Activated CD4-positive, CD25-positive, alpha-beta regulatory T cell treated with anti-CD3 and anti-CD28 coated beads, Interleukin-2, amount 50 U/mL, for 16 hours (primary cell): ENCODE data around the gene GPC3.
"Not testable (repeated sequence)": the region's sequence is repeated elsewhere in the genome, so short reads cannot be mapped to it uniquely, and the experiment has no call there.

Experiments used
- DNase-seq: peaks from one replicate; pipeline ENCODE4 v3.0.0-alpha.2; 2020; ENCODE audit warnings: low read depth, low spot score

The GPC3 gene

DNA sequence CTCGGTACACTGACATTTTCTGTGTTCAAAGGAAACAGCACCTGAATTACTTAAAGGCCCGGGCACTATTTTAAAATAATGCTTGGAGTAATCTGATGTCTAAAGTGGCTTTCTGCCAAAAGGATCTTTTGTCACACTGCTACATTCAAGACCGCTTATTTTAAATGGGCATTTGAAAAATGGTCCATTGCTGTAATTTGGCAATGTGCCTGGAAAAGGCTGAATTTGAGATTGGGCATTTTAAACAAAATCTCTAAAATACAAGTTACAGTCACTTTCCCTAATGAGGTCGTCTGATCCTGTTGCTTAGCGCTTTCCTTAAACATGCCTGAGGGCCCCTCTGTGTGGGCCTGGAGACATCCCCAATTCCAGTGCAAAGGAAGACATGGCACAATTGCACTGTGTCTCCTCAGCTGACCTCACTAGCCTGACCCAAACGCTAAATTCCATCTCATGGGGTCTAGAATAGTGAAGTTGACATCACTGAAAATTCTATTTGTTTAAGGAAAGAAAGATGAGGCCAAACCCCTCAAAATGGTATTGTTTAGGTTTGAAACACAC is 214.2 kb downstream of the GPC3 start:
- no peak for DNase-seq

DNA sequence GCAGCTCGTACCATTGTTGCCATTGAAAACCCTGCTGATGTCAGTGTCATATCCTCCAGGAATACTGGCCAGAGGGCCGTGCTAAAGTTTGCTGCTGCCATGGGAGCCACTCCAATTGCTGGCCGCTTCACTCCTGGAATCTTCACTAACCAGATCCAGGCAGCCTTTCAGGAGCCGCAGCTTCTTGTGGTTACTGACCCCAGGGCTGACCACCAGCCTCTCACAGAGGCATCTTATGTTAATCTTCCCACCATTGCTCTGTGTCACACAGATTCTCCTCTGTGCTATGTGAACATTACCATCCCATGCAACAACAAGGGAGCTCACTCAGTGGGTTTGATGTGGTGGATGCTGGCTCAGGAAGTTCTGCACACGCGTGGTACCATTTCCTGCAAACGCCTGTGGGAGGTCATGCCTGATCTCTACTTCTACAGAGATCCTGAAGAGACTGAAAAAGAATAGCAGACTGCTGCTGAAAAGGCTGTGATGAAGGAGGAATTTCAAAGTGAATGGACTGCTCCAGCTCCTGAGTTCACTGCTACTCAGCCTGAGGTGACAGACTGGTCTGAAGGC is 222.3 kb downstream of the GPC3 start:
- DNase-seq, result not testable (repeated sequence)

DNA sequence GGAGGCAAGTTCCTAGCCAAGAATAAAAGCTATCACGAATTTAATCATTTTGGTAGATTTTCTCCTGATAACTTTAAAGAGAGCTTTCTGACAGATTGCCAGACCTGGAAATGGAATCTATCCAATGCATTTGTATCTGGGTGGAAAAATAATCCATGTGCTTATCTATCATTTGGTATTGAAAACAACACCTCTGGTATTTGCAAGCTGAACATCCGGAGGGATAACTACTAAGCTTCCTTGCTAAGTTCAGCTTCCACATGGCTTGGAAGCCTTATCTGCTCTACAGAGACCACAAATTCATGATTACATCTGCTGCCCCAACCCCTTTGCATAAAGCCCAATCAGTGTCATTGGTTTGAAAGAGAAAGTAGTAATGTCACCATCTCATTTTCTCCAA is 230.7 kb downstream of the GPC3 start:
- DNase-seq, result no peak

DNA sequence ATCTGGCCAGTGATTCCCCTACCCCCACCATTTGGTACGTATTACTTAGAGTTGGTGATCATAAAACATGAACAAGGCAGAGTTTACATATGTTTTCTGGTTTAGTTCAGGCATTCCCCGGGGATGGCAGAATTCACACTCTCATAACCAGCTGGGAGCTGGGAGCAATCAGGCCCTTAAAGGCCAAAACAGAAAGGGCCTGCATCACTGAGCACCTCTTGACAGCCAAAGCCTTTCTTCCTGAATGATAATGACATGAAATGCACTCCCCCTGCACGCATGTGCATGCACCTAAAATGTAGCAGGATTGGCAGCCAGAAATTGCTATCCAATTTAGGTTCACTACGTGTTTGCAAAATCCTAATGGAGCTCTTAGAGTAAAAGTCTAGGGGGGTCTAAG is 235.4 kb downstream of the GPC3 start:
- DNase-seq, result no peak

DNA sequence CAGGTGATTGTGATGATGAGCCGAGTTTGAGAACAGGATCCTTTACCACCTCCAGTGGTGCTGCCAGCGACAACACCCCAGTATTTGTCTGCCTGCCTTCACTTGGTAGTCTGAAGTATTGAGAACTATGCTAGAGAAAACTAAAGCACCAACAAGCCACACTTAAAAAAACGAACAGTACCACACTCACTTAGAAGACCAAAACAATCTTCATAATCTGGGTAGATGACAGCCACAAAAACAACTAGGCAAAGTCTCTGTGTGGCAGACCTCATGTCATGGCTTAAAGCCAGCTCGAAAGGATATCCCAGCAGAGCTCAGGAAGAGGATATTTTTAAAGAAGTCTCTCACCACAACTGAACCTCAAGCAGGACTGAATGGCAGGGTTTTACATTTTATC is 236.0 kb downstream of the GPC3 start:
- no peak for DNase-seq

DNA sequence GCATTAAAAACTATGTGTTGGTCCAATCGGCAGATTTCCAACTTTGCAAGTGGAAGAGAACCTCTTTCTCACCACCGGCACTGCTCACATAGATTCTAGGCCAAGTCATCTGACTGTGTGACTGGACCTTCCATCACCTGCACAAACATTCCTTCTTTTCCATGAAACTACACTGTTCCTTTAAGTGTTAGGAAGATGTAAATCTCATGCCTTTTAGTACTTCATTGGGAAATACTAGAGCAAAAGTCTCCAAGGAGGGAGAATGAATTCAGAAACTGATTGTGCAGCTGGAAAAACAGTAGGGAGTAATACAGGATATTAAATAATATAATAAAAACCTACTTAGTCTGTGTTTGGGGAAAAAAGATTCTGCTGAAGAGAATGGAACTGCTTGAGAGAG is 238.2 kb downstream of the GPC3 start:
- no peak for DNase-seq

DNA sequence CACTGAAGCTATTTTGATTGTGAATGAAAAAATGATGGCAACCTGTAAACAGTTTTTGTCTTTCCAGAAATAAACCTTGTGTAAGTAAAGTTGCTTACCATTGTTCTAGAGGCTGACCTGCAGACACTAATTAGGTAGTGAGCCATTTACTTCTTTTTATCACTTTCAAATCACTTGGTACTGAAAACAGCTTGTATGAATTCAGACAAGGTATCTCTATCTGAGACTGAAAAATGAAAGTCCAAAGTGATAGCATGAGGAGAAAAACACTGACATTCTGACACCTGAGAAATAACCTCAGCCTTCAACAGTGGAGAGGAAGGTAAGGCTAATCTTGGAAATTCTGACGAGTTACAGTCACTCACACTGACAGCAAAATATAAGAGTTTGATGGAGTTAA is 238.8 kb downstream of the GPC3 start:
- no peak for DNase-seq

DNA sequence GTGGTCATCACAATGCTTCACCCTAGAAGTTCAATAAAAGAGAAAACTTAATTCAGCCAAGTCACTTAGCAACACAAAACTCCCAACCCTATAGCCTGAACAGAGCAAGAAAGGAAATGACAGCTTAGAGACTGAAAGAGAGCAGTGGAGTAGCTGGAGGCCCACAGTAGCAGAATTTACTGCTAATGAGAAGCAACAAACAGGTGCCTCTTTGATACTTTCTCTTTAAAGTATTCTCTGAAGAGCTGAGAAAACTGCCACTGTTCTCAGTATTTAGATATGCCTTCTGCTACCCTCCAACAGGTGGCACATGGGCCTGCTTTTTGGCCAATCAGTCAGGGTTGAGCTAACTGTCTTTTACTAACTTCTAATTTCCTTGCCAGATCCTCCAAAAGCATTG is 240.0 kb downstream of the GPC3 start:
- DNase-seq, result no peak

DNA sequence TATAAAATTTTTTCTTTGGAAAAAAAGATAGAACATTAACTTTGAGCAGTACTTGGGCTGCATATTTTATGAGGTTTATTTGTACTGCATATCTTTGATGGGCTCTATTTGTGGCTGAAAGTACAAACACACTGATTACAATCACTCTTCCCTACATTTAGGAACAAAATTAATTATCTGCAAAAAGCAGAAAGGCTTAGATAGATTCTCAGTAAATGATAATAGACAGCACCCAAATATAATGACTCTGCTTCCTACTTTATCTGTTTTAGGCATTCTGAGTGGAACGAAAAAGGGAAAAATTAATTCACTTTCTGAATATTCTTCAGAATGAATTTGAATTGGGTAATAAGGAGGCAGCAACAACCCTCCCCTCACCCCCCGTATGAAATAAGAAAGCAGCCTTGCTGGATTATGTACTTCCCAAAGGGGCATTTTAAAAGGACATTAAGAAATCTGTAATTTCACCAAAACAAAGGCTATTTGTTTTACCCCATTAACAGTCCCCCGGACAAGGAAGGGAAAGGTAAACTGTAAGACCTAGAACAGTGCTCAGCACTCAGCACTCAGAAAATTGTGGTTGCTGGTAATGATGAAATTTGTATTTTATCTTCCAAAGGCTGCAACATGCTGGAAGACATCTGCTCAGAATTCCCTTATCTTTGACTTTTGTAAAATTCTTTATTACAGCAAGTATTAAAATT is 242.6 kb downstream of the GPC3 start:
- no peak for DNase-seq

DNA sequence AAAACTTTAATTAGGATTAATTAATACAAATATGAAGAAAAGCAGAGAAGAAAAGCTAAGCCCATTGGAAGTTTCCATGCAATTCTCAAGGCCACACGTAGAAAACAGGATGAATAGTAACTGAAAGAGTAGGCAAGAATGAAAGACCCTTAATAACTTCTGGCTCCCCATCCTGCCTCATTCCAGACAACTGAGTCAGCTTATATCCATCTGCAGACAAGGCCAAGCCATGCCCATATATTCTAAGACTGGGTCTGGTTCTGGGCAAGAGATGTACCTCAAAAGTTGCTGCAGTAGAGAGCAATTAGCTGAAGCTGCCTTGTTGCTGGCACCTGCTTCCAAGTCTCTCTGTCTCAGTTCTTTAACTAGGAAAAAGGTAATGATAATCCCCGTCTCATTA is 244.1 kb downstream of the GPC3 start:
- DNase-seq, result no peak

DNA sequence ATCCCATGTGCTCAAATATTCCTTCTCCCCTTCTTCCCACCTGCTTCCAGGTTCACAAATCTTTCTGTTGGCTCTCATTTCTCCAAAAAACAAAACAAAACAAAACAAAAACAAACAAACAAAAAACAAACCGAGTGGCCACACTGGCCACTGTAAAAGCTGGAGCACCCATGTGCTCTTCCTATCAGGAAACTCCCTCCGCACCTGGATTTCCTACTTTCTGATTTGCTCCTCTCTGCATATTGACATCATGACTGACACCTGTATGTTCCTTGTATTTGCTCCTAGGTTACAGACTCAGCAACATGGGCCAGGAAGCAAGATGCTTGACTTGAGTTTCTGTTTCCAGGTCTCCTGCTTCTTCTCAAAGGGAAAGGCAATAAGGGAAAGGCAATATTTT is 258.8 kb downstream of the GPC3 start:
- no peak for DNase-seq

DNA sequence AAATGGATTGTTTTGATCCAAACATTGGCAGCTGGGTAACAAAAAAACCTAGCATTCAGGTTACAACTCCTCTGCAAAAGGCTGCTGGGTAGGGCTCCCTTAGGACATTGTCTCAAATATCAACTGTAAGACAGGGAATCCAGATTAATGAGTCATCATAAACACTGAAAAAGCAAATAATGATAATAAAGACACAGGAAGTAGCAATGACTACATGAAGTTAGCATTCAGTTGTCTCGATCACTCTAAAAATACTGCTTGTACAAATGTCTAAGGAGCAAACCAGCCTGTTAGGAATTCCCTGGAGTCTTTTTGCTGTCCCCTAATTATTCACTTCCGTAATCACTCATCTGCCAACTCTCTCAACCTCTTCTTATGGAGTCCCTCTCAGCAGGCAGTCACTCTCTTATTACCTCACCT is 259.2 kb downstream of the GPC3 start:
- DNase-seq, result no peak

DNA sequence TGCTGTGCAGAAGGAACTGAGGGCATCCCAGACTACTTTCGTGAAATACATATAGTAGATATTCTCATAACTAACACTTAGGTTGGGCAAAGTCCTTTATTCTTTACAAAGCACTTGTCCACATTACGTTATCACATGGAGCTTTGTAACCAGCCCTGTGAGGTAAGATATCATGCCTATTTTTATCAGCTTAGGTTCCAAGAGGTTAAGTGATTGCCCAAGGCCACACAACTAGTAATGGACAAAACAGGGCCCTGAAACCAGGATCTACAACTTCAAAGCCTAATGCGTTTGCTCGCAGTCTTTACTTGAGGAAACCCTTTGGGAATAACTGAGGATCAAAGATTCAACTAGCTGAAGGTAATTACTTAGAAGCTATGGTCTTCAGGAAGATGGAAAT is 261.5 kb downstream of the GPC3 start:
- DNase-seq, result no peak

DNA sequence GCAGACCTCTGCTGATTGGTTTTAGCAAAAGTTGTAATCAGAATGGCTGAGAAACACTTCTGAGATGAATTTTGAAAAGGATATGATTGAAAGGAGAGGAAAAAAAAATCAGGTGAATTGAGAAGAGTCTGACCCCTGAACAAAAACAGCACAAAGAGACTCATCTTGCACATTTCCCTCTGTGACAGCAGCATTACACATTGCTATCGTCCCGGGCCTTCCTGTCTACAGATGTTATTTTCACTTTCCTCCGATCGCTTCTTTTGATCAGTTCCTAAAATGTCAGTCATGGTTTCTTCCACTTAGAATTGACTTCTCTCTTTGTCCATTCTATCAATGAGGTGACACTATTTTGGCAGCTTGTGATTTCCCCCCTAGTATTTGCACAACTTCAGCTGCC is 262.6 kb downstream of the GPC3 start:
- DNase-seq, result no peak

DNA sequence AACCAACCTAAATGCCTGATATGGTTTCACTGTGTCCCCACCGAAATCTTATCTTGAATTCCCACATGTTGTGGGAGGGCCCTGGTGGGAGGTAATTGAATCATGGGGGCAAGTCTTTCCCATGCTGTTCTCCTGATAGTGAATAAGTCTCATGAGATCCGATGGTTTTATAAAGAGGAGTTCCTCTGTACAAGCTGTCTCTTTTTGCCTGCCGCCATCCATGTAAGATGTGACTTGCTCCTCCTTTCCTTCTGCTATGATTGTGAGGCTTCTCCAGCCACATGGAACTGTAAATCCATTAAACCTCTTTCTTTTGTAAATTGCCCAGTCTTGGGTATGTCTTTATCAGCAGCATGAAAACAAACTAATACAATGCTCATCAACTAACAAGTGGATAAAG is 265.1 kb downstream of the GPC3 start:
- DNase-seq, result not testable (repeated sequence)

DNA sequence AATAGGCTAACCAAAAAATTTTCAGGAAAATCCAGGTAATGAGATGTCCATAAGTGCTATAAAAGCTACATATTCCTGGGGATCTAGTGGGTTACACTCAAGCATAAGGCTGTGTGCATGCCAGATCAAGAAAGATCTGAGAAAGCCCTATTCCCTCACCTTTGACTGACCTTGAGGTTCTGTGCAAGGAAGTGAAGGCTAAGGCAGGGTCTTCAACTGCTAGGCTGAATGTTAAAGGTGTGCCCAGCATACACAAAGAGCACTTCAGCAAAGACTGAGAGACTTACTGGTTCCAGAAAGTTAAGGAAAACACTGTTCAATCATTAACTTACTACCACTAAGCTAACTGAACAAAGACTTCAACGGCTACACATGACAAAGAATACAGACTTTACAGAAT is 269.7 kb downstream of the GPC3 start:
- DNase-seq, result no peak

DNA sequence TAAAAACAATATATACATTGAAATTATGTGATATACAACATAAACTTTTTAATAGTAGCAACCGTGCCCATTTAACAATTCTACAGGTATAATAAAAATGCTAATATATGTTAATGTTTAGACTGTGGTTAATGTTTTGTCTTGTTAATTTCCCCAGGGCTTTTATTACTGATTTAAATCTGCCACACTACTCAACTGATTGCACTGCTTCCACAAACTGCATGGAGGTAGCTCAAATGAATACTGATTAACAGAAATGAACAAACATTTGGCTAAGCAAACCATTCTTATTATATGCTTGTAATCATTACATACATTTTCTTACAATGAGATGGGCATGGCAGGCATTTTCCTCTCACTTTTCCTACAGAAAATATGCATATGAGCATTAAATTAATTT is 275.9 kb downstream of the GPC3 start:
- no peak for DNase-seq

DNA sequence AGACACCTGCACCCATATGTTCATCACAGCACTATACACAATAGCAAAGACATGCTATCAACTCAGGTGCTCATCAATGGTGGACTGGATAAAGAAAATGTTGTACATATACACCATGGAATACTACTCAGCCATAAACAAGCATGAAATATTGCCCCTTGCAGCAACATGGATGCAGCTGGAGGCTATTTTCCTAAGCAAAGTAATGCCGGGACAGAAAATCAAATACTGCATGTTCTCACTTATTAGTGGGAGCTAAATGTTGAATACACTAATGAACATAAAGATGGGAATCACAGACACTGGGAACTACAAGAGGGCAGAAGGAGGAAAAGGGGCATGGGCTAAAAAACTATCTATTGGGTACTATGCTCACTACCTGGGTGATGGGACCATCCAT is 278.5 kb downstream of the GPC3 start:
- no peak for DNase-seq

DNA sequence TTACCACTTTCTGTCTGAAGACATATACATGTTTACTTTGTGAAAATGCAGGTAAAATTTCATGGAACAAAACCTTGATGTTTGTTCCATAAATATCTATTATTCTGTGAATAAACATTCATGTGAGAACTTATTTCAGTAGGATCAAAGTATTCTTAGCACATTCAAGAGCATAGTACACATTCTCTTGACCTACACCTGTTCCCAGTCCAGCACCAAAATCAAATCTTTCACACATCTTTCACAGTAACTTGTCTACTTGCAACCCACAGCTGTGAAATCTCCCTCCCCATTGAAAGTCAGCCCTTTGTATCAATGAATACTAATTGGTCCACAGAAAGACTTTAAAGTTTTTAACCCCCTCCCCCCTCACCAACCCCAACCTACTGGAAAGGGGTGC is 283.2 kb downstream of the GPC3 start:
- DNase-seq, result no peak

DNA sequence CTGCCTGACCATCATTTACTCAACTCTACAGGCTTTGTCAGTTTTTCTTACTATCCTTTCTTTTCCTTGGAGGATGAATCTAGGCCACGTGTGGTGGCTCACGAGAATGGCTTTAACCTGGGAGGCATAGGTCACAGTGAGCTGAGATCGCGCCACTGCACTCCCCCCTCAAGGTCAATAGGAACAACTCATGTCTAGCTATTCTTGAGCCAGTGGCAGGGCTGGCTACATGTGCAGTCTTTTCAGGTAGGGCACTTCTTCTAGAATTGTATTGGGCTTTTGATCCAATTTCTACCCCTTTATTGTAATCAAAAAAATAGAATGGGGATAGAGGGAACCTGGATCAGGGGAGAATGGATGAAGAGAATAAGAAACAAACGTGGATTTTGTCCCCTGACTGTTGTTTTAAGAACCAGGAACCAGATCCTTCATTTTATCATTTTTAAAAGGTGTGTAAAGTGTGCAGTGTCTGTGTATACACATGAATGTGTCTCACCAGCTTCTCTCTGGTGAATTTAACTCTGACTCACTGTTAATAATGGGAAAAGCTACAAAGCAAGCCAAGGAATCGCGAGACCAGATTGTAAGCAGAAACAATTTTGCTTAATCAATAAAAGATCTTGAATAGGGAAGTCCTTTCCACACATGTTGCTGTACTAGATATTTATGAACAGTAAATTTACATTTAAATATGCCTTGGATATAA is 286.2 kb downstream of the GPC3 start:
- DNase-seq, result no peak

DNA sequence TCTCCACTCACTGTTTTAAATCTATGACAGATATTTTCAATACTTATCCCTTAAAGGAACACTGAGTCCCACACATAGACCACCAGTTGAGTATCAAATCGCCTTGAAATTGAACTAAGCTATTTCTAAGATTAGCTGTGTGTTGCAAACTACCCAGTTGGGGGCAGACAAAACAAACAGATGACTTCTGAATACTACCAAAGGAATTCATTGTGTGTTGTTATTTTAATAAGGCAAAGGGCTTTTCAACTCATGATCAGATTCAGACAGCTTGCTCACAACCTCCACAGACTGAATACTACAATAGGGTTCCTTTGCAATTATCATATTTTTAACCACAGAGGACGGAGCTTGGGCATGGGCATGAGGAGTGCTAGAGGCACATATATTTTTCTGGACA is 287.1 kb downstream of the GPC3 start:
- DNase-seq, result no peak

DNA sequence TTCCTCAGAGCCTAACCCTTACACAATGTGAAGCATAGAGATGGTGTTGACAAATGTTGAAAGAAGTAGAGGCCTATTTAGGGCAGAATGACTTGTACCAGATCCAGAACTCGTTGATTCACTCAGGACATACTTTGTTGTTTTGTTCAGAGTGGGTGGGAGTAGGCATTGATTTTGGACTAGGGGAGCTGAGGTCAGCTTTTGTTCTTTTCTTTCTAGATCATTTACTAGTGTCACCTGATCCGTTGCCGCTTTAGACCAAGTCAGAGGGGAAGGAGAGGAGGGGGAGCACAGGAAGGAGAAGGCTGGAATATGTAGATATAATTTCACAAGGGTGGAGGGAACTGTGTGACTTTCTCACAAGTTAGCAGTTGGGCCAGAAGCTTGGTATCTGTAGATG is 287.7 kb downstream of the GPC3 start:
- DNase-seq, result no peak

DNA sequence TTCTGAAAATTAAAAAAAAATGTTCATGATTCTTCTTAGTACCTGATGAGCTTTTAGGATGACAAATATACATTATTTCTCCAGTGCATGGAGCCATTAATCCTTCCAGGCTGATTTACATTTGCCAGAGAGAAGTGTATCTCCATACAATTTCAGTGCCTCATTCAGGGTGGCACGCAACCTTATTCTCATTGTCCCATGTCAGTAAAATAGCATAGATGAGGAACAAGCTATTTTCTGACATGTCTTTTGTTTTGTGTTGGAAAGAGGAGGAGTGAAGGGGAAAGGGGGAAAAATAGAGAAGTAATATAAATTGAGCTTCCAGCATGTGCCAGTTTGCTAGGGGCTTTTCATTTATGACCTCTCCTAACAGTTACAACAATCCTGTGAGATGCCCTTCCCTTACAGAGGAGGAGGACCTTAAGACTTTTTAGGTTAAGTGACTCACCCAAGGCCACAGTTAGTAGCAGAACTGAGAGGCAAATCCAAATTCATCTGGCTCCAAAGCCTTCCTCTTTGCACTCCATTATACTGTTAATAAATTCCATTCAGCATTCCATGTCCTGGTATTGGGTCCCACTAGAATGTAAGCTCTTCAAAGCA is 295.3 kb downstream of the GPC3 start:
- no peak for DNase-seq
